DOHH2 (cell line): ENCODE data around the gene PTPRCAP.

Source experiments
- EZH2phosphoT487 ChIP-seq: fragments of 200-600 bp; sonication (generic); IDR thresholded peaks from 2 replicates; pipeline ENCODE4 v1.6.1; 2017; ENCODE audit warnings: borderline replicate concordance, mild to moderate bottlenecking, antibody characterized with exemption, low read length, moderate library complexity, mixed read lengths
- TF ChIP-seq, protein P1 (sequence below): fragments of 200-600 bp; sonication (generic); IDR thresholded peaks from one replicate; pipeline ENCODE4 v1.5.1; 2014; ENCODE audit warnings: antibody characterized with exemption, mild to moderate bottlenecking, low read depth, low read length; ENCODE audit not compliant: poor library complexity, severe bottlenecking

DNA sequence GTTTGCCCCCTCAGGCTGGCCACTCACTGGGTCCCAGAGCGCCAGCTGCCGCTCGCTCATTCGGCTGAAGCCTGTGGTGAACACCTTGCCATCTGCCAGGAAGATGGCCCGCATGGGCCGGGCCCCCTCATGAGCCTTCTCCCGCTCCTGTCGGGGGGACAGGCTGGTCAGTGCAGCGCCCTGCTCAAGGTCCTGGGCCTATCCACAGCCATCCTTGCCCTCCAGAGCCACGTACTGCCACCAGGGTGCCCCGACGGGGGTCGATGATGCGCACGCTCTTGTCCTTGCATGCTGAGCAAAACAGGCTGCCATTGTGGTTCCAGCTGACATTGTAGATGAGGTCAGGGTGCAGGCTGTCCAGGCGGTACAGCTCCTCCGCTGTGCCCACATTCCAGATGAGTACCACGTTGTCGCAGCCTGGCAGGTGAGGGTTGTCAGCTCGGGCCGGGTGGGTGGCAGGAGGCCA lies 3.6 kb upstream of the PTPRCAP start:
- TF ChIP-seq, protein P1, sequence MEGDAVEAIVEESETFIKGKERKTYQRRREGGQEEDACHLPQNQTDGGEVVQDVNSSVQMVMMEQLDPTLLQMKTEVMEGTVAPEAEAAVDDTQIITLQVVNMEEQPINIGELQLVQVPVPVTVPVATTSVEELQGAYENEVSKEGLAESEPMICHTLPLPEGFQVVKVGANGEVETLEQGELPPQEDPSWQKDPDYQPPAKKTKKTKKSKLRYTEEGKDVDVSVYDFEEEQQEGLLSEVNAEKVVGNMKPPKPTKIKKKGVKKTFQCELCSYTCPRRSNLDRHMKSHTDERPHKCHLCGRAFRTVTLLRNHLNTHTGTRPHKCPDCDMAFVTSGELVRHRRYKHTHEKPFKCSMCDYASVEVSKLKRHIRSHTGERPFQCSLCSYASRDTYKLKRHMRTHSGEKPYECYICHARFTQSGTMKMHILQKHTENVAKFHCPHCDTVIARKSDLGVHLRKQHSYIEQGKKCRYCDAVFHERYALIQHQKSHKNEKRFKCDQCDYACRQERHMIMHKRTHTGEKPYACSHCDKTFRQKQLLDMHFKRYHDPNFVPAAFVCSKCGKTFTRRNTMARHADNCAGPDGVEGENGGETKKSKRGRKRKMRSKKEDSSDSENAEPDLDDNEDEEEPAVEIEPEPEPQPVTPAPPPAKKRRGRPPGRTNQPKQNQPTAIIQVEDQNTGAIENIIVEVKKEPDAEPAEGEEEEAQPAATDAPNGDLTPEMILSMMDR: no peak
- no peak for TF ChIP-seq EZH2phosphoT487
